NCI-H446 (cell line): ENCODE measurements around the gene GALE.
"Not testable (repeated sequence)": the region's sequence is repeated elsewhere in the genome, so short reads cannot be mapped to it uniquely, and the experiment has no call there.

Experiments
- DNase-seq, 2 experiments: peaks; one replicate each; lab custom pipeline; 2025; lab: John Stamatoyannopoulos, UW

Gene GALE

GRCh38 chr1:23809751-23810171, 9.2 kb upstream of the GALE start:
- peak; percentile 35 to 70 for DNase-seq

- no peak for DNase-seq
Measured at GRCh38 chr1:23807453-23807852, 6.9 kb upstream of the GALE start.

GRCh38 chr1:23806280-23806679, 5.7 kb upstream of the GALE start:
- DNase-seq = no peak

- DNase-seq = no peak
Measured at GRCh38 chr1:23805025-23805424, 4.5 kb upstream of the GALE start.

- no peak for DNase-seq
Measured at GRCh38 chr1:23804183-23804835, 3.8 kb upstream of the GALE start.

- no peak for DNase-seq
Measured at GRCh38 chr1:23803674-23804073, 3.1 kb upstream of the GALE start.

GRCh38 chr1:23802809-23803342, 2.3 kb upstream of the GALE start:
- not testable (repeated sequence) for DNase-seq

GRCh38 chr1:23801876-23802275, 1.3 kb upstream of the GALE start:
- no peak for DNase-seq

- no peak for DNase-seq
Measured at GRCh38 chr1:23801338-23801748, 789 bp upstream of the GALE start.

- DNase-seq = no peak
Measured at GRCh38 chr1:23799570-23800399, 769 bp downstream of the GALE start.

GRCh38 chr1:23799255-23799569, 1.3 kb downstream of the GALE start:
- no peak for DNase-seq

- no peak for DNase-seq
Measured at GRCh38 chr1:23798662-23799142, 1.9 kb downstream of the GALE start.

- DNase-seq = no peak
Measured at GRCh38 chr1:23797478-23798448, 2.8 kb downstream of the GALE start.

- DNase-seq = no peak
Measured at GRCh38 chr1:23796466-23797271, 3.9 kb downstream of the GALE start.

GRCh38 chr1:23795676-23796465, 4.7 kb downstream of the GALE start:
- DNase-seq = no peak

- DNase-seq = not testable (repeated sequence)
Measured at GRCh38 chr1:23794732-23795182, 5.8 kb downstream of the GALE start.

- DNase-seq = no peak
Measured at GRCh38 chr1:23793861-23794731, 6.5 kb downstream of the GALE start.

GRCh38 chr1:23793018-23793781, 7.4 kb downstream of the GALE start:
- DNase-seq = no peak
